SK-N-SH treated with all-trans-retinoic acid at 6 μM for 48 hours (cell line): ENCODE data around the gene C9orf78.

Source experiments
- ATAC-seq: fragments of 200-7000 bp; cut with Tn5 transposase; 3 replicates; pipeline ENCODE4 v1.9.1; 2020; ENCODE audit warnings: mild to moderate bottlenecking, moderate library complexity
- ARNTL ChIP-seq: fragments of 450-650 bp; formaldehyde crosslinking; IDR thresholded peaks from 2 replicates; pipeline ENCODE4 v1.5.0; 2020; ENCODE audit warnings: low read depth, mild to moderate bottlenecking, moderate library complexity, borderline replicate concordance
- BACH2 ChIP-seq: fragments of 250-450 bp; sonication (Bioruptor Pico); IDR thresholded peaks from 2 replicates; pipeline ENCODE4 v1.9.0; 2021; ENCODE audit warnings: mild to moderate bottlenecking, borderline replicate concordance
- CSDC2 ChIP-seq: fragments of 250-450 bp; sonication (Bioruptor Pico); IDR thresholded peaks from 2 replicates; pipeline ENCODE4 v1.5.0; 2020; ENCODE audit warnings: mild to moderate bottlenecking, moderate library complexity
- GLIS3 ChIP-seq: fragments of 250-450 bp; sonication (Bioruptor Pico); IDR thresholded peaks from 2 replicates; pipeline ENCODE4 v1.5.0; 2020; ENCODE audit warnings: mild to moderate bottlenecking, moderate library complexity
- ISL1 ChIP-seq: fragments of 250-450 bp; sonication (Bioruptor Pico); IDR thresholded peaks from 2 replicates; pipeline ENCODE4 v2.1.2; 2022; ENCODE audit warnings: mild to moderate bottlenecking, moderate library complexity
- OSR1 ChIP-seq: fragments of 250-450 bp; sonication (Bioruptor Pico); IDR thresholded peaks from 2 replicates; pipeline ENCODE4 v1.8.0; 2022; ENCODE audit warnings: moderate library complexity, mild to moderate bottlenecking, inconsistent platforms
- RARB ChIP-seq: fragments of 250-450 bp; sonication (Bioruptor Pico); IDR thresholded peaks from 2 replicates; pipeline ENCODE4 v1.8.0; 2021; ENCODE audit warnings: mild to moderate bottlenecking, moderate library complexity
- SNAI2 ChIP-seq: fragments of 250-450 bp; sonication (Bioruptor Pico); IDR thresholded peaks from 2 replicates; pipeline ENCODE4 v1.5.0; 2020; ENCODE audit warnings: mild to moderate bottlenecking, moderate library complexity
- TCF4 ChIP-seq: fragments of 250-450 bp; sonication (Bioruptor Pico); IDR thresholded peaks from 2 replicates; pipeline ENCODE4 v1.8.0; 2021; ENCODE audit warnings: mild to moderate bottlenecking, moderate library complexity, borderline replicate concordance
- TOX ChIP-seq: fragments of 250-450 bp; sonication (Bioruptor Pico); IDR thresholded peaks from 2 replicates; pipeline ENCODE4 v1.8.0; 2021; ENCODE audit warnings: mild to moderate bottlenecking, moderate library complexity, borderline replicate concordance
- ZC3H10 ChIP-seq: fragments of 250-450 bp; sonication (Bioruptor Pico); IDR thresholded peaks from 2 replicates; pipeline ENCODE4 v1.5.1; 2021; ENCODE audit warnings: mild to moderate bottlenecking, moderate library complexity
- ZFP3 ChIP-seq: fragments of 250-450 bp; sonication (Bioruptor Pico); IDR thresholded peaks from 2 replicates; pipeline ENCODE4 v1.5.0; 2020; ENCODE audit warnings: mild to moderate bottlenecking, moderate library complexity
- ZFP30 ChIP-seq: fragments of 450-650 bp; formaldehyde crosslinking; IDR thresholded peaks from 2 replicates; pipeline ENCODE4 v1.5.0; 2022; ENCODE audit warnings: mild to moderate bottlenecking, moderate library complexity
- ZNF565 ChIP-seq: fragments of 450-650 bp; formaldehyde crosslinking; conservative IDR thresholded peaks from 2 replicates; pipeline ENCODE4 v1.5.0; 2020; ENCODE audit warnings: low read depth, mild to moderate bottlenecking, moderate library complexity
- ZNF70 ChIP-seq: fragments of 450-650 bp; formaldehyde crosslinking; IDR thresholded peaks from 2 replicates; pipeline ENCODE4 v1.5.0; 2020; ENCODE audit warnings: mild to moderate bottlenecking, moderate library complexity
- TF ChIP-seq, protein P1 (sequence below): fragments of 250-450 bp; sonication (Bioruptor Pico); IDR thresholded peaks from 2 replicates; pipeline ENCODE4 v1.5.1; 2021; ENCODE audit warnings: mild to moderate bottlenecking, moderate library complexity
- TF ChIP-seq, protein P2 (sequence below): fragments of 250-450 bp; sonication (Bioruptor Pico); IDR thresholded peaks from 2 replicates; pipeline ENCODE4 v1.5.0; 2020; ENCODE audit warnings: mild to moderate bottlenecking, moderate library complexity
- TF ChIP-seq, protein P3 (sequence below): fragments of 250-450 bp; sonication (Bioruptor Pico); IDR thresholded peaks from 2 replicates; pipeline ENCODE4 v1.5.1; 2020; ENCODE audit warnings: low read depth, mild to moderate bottlenecking, moderate library complexity
- TF ChIP-seq, protein P4 (sequence below): fragments of 250-450 bp; sonication (Bioruptor Pico); IDR thresholded peaks from 2 replicates; pipeline ENCODE4 v1.8.0; 2021; ENCODE audit warnings: low read depth, mild to moderate bottlenecking, moderate library complexity, borderline replicate concordance
- TF ChIP-seq, protein P5 (sequence below): fragments of 250-450 bp; sonication (Bioruptor Pico); IDR thresholded peaks from 2 replicates; pipeline ENCODE4 v1.8.0; 2020; ENCODE audit warnings: mild to moderate bottlenecking, moderate library complexity, borderline replicate concordance

Gene C9orf78

DNA sequence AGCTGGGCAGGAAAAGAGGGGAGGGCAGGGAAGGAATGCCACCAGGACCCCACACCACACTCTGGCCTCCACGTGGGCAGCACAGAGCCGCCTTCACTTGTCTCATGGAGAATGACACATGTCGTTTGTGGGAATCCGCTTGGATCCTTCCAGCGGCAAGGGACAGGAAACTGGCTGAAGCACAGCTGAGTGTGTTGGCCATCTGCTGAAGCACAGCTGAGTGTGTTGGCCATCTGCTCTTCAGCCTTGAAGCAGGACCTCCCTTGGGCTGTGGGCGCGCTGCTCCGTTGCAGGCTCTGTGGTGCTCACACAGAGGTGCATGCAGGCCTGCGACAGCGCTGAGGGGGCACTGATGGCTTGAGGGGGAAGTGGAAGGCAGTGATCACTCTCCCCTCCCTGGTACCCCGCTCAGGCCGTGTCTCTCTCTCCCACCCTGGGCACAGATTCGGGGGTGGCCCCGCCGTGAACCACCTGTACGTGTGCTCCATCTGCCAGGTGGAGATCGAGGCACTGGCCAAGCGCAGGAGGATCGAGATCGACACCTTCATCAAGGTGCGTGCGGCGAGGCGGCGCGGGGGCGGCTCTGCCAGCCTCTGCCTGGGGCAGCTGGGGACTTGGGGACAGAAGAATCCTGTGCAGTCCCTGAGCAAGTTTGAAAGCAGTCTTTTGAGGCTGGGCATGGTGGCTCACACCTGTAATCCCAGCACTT, 40.8 kb upstream of the C9orf78 start:
- no peak for ATAC-seq
- TF ChIP-seq GLIS3 (CRISPR knock-in tag) = no peak
- TF ChIP-seq ZFP30 (CRISPR knock-in tag) = no peak
- TF ChIP-seq, protein P1, sequence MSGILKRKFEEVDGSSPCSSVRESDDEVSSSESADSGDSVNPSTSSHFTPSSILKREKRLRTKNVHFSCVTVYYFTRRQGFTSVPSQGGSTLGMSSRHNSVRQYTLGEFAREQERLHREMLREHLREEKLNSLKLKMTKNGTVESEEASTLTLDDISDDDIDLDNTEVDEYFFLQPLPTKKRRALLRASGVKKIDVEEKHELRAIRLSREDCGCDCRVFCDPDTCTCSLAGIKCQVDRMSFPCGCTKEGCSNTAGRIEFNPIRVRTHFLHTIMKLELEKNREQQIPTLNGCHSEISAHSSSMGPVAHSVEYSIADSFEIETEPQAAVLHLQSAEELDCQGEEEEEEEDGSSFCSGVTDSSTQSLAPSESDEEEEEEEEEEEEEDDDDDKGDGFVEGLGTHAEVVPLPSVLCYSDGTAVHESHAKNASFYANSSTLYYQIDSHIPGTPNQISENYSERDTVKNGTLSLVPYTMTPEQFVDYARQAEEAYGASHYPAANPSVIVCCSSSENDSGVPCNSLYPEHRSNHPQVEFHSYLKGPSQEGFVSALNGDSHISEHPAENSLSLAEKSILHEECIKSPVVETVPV (CRISPR knock-in tag) = no peak
- no peak for TF ChIP-seq ZNF565 (CRISPR knock-in tag)
- TF ChIP-seq, protein P2, sequence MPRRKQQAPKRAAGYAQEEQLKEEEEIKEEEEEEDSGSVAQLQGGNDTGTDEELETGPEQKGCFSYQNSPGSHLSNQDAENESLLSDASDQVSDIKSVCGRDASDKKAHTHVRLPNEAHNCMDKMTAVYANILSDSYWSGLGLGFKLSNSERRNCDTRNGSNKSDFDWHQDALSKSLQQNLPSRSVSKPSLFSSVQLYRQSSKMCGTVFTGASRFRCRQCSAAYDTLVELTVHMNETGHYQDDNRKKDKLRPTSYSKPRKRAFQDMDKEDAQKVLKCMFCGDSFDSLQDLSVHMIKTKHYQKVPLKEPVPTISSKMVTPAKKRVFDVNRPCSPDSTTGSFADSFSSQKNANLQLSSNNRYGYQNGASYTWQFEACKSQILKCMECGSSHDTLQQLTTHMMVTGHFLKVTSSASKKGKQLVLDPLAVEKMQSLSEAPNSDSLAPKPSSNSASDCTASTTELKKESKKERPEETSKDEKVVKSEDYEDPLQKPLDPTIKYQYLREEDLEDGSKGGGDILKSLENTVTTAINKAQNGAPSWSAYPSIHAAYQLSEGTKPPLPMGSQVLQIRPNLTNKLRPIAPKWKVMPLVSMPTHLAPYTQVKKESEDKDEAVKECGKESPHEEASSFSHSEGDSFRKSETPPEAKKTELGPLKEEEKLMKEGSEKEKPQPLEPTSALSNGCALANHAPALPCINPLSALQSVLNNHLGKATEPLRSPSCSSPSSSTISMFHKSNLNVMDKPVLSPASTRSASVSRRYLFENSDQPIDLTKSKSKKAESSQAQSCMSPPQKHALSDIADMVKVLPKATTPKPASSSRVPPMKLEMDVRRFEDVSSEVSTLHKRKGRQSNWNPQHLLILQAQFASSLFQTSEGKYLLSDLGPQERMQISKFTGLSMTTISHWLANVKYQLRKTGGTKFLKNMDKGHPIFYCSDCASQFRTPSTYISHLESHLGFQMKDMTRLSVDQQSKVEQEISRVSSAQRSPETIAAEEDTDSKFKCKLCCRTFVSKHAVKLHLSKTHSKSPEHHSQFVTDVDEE = no peak
- TF ChIP-seq RARB (CRISPR knock-in tag) = no peak
- no peak for TF ChIP-seq ARNTL (CRISPR knock-in tag)
- TF ChIP-seq ZNF70 (CRISPR knock-in tag) = no peak
- TF ChIP-seq, protein P3, sequence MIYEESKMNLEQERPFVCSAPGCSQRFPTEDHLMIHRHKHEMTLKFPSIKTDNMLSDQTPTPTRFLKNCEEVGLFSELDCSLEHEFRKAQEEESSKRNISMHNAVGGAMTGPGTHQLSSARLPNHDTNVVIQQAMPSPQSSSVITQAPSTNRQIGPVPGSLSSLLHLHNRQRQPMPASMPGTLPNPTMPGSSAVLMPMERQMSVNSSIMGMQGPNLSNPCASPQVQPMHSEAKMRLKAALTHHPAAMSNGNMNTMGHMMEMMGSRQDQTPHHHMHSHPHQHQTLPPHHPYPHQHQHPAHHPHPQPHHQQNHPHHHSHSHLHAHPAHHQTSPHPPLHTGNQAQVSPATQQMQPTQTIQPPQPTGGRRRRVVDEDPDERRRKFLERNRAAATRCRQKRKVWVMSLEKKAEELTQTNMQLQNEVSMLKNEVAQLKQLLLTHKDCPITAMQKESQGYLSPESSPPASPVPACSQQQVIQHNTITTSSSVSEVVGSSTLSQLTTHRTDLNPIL (CRISPR knock-in tag) = no peak
- no peak for TF ChIP-seq BACH2
- TF ChIP-seq SNAI2 (CRISPR knock-in tag) = no peak
- TF ChIP-seq CSDC2 (CRISPR knock-in tag) = no peak
- TF ChIP-seq ISL1 (CRISPR knock-in tag) = no peak
- TF ChIP-seq, protein P4, sequence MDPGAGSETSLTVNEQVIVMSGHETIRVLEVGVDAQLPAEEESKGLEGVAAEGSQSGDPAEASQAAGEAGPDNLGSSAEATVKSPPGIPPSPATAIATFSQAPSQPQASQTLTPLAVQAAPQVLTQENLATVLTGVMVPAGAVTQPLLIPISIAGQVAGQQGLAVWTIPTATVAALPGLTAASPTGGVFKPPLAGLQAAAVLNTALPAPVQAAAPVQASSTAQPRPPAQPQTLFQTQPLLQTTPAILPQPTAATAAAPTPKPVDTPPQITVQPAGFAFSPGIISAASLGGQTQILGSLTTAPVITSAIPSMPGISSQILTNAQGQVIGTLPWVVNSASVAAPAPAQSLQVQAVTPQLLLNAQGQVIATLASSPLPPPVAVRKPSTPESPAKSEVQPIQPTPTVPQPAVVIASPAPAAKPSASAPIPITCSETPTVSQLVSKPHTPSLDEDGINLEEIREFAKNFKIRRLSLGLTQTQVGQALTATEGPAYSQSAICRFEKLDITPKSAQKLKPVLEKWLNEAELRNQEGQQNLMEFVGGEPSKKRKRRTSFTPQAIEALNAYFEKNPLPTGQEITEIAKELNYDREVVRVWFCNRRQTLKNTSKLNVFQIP (CRISPR knock-in tag) = no peak
- TF ChIP-seq TCF4 = no peak
- no peak for TF ChIP-seq OSR1 (CRISPR knock-in tag)
- TF ChIP-seq, protein P5, sequence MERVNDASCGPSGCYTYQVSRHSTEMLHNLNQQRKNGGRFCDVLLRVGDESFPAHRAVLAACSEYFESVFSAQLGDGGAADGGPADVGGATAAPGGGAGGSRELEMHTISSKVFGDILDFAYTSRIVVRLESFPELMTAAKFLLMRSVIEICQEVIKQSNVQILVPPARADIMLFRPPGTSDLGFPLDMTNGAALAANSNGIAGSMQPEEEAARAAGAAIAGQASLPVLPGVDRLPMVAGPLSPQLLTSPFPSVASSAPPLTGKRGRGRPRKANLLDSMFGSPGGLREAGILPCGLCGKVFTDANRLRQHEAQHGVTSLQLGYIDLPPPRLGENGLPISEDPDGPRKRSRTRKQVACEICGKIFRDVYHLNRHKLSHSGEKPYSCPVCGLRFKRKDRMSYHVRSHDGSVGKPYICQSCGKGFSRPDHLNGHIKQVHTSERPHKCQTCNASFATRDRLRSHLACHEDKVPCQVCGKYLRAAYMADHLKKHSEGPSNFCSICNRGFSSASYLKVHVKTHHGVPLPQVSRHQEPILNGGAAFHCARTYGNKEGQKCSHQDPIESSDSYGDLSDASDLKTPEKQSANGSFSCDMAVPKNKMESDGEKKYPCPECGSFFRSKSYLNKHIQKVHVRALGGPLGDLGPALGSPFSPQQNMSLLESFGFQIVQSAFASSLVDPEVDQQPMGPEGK (CRISPR knock-in tag) = no peak
- no peak for TF ChIP-seq TOX
- no peak for TF ChIP-seq ZFP3
- TF ChIP-seq ZC3H10 (CRISPR knock-in tag) = no peak

DNA sequence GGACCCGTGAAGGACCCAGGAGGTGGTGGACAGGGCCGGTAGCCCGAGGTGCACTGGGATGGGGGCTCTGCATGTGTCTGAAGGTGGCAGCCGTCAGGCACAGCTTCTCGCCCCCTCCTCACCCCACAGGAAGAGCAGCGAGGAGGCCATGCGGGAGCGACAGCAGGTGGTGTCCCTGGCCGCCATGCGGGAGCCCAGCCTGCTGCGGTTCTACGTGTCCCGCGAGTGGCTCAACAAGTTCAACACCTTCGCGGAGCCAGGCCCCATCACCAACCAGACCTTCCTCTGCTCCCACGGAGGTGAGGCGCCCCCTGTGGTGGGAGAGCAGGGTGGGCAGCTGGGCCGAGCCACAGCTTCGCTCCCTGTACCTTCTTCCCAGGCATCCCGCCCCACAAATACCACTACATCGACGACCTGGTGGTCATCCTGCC, 40.1 kb upstream of the C9orf78 start:
- 0 out of 3 replicates have a peak, but pooled peaks have one; percentile 26 for ATAC-seq
- TF ChIP-seq CSDC2 (CRISPR knock-in tag) = no peak
- no peak for TF ChIP-seq ZNF70 (CRISPR knock-in tag)
- TF ChIP-seq GLIS3 (CRISPR knock-in tag) = no peak
- TF ChIP-seq ZNF565 (CRISPR knock-in tag) = no peak
- TF ChIP-seq, protein P4 (CRISPR knock-in tag) = no peak
- TF ChIP-seq, protein P2 = no peak
- TF ChIP-seq ARNTL (CRISPR knock-in tag) = no peak
- TF ChIP-seq, protein P1 (CRISPR knock-in tag) = no peak
- no peak for TF ChIP-seq ZFP3
- no peak for TF ChIP-seq ISL1 (CRISPR knock-in tag)
- no peak for TF ChIP-seq ZFP30 (CRISPR knock-in tag)
- no peak for TF ChIP-seq ZC3H10 (CRISPR knock-in tag)
